Astrocyte of the cerebellum (primary cell): ENCODE measurements around the gene TGFBR3L.

Source experiments
- DNase-seq: peaks from one replicate; pipeline ENCODE4 v3.0.0-alpha.2; 2011; ENCODE audit warnings: low read depth
- H3K4me3 ChIP-seq: 2 replicates; pipeline ENCODE4 v1.5.1; 2011; ENCODE audit warnings: mild to moderate bottlenecking, low read depth, low read length, moderate library complexity
- in situ Hi-C: cut with HindIII; loops from 2 replicates; pipeline ENCODE4 v1.10.0; 2017; ENCODE audit warnings: low sequenced_read_pairs
- TF ChIP-seq, protein P1 (sequence below): IDR thresholded peaks from 2 replicates; pipeline ENCODE4 v1.5.1; 2012; ENCODE audit warnings: low read length, low read depth, moderate library complexity, mild to moderate bottlenecking; ENCODE audit errors: missing control alignments

TGFBR3L gene

DNA sequence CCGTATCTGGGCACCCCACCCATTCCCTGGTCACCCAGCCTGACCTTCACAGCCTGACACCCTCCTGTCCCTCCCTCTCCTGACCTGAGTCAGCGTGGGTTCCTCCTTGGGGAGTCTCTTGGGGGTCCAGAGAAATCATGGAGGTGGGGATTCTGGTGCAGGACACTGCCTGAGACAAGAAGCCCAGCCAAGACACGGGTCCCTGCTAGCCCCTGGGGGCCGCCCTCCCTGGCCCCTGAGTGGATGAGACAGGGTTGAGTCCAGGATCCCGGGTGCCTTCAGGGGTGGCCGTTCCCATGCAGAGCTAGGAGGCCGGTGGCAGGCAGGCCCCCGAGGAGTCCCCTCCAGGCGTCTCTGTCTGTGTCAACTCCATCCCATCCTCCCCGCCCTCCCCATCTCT, 9.4 kb upstream of the TGFBR3L start:
- TF ChIP-seq, protein P1, sequence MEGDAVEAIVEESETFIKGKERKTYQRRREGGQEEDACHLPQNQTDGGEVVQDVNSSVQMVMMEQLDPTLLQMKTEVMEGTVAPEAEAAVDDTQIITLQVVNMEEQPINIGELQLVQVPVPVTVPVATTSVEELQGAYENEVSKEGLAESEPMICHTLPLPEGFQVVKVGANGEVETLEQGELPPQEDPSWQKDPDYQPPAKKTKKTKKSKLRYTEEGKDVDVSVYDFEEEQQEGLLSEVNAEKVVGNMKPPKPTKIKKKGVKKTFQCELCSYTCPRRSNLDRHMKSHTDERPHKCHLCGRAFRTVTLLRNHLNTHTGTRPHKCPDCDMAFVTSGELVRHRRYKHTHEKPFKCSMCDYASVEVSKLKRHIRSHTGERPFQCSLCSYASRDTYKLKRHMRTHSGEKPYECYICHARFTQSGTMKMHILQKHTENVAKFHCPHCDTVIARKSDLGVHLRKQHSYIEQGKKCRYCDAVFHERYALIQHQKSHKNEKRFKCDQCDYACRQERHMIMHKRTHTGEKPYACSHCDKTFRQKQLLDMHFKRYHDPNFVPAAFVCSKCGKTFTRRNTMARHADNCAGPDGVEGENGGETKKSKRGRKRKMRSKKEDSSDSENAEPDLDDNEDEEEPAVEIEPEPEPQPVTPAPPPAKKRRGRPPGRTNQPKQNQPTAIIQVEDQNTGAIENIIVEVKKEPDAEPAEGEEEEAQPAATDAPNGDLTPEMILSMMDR = no peak
- DNase-seq = no peak
- in situ Hi-C loops = no loop called here
- H3K4me3 ChIP-seq = peak overlapping the region; percentile 86

DNA sequence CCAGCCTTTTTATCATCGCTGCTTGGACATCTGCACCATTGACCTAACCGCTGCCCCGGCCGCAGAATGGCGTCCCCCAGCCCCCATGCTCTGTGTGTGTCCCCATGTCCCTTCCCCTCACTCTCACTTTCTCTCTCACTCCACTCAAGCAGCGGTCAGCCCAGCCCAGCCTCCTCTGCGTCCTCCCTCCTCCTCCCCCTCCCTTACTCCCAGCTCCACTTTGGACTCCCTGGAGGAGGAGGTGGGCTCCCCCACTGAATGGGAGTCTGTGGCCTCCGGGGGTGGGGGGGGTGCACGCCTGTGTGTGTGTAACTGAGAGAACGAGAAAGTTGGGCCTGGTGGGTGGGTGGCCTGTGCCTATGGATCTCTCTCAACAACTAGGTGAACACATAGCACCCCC, 8.8 kb upstream of the TGFBR3L start:
- no peak for DNase-seq
- H3K4me3 ChIP-seq = no peak overlapping the region
- in situ Hi-C loops = no loop called here
- TF ChIP-seq, protein P1 = no peak

DNA sequence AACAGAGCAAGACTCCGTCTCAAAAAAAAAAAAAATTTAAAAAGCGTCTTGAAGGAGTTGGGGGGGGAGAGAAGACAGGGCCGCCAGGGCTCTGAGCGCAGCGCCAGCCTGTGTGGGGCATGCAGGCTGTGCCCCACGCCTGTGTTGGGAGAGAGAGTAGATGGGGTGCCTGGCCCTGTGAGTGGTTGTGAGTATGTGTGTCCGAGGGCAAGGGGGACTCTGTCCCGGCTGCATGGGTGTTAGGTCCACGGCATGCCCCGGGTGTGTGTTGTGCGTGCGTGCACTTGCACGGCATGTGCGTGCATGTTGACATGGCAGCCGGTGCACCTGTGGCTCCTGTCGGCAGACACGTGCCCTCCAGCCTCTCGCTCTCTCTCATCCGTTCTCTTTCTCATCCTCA, 7.5 kb upstream of the TGFBR3L start:
- H3K4me3 ChIP-seq = no peak overlapping the region
- in situ Hi-C loops = no loop called here
- DNase-seq = no peak
- TF ChIP-seq, protein P1 = no peak

DNA sequence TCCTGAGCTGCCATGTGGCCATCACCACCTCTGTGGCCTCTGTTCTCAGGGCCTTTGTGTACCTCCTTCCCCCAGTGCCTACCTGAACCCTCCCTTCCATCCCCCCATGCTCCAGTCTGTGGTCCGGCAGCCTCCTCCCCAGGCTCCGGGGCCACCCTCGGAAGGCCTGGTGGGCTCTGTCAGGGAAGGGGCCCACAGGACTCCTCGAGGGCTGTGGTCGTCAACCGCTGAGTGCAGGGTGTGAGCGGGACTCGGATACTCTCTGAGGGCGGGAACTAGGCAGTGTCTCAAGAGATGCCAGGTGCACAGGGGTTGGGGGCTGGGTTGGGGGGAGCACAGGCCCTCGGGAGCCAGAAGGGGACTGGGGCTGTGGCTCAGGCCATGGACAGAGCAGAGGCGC, 7.1 kb upstream of the TGFBR3L start:
- in situ Hi-C loops = no loop called here
- H3K4me3 ChIP-seq = no peak overlapping the region
- TF ChIP-seq, protein P1 = no peak
- no peak for DNase-seq

DNA sequence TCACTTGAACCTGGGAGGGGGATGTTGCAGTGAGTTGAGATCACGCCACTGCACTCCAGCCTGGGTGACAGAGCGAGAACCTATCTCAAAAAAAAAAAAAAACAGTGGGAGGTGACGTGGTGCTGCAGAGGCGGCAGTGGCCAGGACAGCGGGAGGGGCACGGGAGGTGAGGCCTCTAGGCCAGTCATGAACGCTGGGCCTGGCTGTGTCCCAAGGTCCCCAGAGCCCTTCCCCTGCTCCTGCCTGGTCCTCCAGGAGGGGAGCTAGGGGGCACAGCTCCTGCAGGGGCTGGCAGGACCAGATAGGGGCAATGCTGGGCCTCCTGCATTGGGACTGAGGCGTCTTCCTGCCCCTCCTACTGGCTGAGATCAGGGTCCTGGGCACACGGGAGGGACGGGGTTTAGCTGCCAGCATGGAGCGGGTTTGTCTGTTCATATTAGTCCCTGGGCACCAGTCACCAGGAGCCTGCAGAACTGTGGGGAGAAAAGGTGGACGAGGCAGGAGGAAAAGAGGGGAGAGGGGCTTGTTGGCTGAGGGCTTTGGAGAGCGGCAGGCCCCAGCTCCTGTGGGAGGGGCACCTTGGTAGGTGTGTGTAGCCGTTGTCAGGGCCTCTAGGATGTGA, 6.4 kb upstream of the TGFBR3L start:
- no peak overlapping the region for H3K4me3 ChIP-seq
- TF ChIP-seq, protein P1 = no peak
- DNase-seq = no peak
- in situ Hi-C loops = no loop called here

DNA sequence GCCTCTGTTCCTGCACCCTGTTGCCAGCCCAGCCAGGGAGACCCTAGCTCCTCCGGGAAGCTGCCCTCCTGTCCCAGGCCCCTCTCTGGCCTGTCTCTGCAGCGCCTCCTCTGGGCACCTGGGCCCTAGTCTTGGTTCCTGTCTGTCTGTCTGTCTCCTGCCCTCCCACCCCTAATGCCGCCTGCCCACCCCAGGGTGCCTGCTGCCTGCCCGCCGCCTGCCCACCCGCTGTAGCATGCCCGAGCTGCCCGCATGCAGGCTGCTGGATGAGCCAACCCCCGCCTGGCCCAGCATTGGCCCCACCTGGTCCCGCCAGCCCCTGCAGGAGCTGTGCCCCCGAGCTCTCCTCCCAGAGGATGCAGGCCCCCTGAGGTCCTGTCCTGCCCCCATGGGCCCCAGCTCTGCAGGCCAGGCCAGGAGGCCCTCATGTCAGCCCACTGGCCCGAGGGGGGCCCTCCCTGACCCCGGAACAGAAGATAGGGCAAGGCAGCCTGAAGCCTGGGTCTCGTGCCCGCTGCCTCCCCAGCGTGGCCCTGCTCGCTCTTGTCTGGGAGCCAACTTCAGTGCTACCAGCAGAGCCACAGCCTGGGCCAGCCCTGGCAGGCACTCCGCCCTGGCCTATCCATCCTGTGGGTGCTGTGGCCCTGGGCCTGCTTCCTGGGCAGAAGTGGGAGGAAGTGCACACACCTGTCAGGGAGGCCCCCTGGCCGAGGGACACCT, 5.7 kb upstream of the TGFBR3L start:
- in situ Hi-C loops = no loop called here
- TF ChIP-seq, protein P1 = peak; percentile 2
- no peak for DNase-seq
- H3K4me3 ChIP-seq = no peak overlapping the region
